CD4-positive, alpha-beta T cell treated with Interleukin-6 for 4 hours (primary cell): ENCODE data around the gene POU3F3.

ENCODE experiments used
- DNase-seq: peaks from one replicate; pipeline ENCODE4 v3.0.0-alpha.2; 2020; ENCODE audit warnings: mixed read lengths

The POU3F3 gene

DNA sequence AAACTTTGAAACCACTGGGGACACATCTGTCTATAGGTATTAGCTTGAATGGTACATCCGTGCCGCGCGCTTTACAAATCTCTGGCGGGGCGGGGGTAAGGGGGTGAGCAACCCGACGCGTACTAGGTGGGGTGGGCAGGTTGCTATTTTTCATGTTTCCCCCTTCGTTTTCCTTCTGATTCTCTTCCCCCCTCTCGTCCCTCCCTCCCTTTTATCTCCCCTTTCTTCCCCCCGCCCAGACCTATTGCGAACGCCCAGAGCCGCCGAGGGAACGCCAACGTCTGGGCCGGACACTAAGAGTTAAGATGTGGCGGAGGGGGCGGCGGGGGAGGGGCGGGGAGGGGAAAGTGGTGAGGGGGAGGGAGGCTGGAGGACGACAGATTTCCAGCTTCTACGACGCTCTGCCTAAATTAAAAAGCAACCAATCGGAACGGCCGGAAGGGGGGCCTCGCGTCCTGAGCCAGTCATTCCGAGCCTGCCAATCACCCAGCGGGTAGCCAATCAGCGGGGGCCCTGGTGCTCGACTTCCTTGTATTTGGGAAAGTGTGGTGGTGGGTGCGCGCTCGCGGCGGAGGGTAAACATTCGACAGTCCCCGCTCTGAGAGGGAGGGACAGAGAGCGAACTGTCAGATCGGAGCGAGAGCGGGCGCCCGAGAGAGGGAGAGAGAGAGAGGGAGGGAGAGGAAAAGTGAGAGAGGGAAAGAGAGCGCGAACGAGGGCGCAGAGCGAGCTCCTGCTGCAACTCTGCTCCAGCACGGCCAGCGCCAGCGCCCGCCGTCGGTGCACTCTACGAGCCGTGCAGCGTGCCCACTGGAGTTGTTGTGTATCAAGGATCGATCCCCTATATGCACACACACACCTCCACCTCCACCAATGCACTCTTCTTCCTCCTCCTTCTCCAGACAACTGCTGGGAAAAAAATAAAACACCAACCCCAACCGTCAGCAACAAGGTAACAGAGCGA is at the start of gene POU3F3:
TSS of gene POU3F3 (plus strand) at position 582 of the 964 bp plus-strand sequence. CDS start 1,396 bp downstream, outside the sequence.
- DNase-seq = peak; percentile 48

DNA sequence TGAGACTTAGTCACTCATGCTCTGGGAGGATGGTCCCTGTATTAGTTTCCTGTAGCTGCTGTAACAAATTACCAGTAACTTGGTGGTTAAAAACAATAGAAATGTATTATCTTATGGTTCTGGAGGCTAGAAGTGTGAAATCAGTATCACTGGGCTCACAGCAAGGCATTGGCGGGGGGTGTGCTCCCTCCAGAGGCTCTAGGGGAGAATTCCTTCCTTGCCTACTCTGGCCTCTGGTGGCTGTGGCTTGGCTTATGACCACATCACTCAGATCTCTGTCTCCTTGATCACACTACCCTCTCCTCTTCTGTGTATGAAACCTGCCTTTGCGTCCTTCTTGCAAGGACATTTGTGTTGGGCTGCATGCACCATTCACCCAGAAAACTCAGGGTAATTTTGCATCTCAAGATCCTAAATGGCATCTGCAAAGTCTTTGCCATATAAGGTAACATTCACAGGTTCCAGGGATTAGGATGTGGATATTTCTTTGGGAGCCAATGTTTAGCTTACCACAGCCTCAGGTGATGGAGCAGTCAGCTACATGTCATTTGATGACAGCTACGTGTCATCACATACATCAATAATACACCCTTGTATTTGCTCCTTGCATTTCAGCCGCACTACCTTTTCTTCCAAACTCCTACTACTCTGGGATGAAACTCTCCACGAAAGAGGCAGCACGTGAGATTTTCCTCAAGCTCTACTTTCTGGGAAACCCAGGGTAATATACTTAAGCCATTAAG is 49.6 kb upstream of the POU3F3 start:
- DNase-seq = no peak

DNA sequence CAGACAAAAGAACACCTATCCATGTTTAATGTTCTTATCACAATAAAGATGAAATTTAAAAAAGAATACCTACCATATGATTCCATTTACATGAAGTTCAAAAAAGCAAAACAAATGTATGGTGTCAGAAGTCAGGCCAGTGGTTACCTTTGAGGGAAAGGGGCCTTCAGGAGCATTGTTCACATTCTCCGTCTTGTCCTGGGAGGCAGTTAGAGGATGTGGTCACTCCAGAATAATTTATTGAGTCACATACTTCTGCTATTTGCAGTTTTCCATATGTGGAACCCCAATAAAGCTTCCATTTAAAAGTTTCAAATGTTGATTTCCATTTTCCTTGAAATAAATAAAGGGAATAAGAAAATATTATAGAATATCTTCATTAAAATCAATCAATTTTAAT is 41.6 kb upstream of the POU3F3 start:
- no peak for DNase-seq

DNA sequence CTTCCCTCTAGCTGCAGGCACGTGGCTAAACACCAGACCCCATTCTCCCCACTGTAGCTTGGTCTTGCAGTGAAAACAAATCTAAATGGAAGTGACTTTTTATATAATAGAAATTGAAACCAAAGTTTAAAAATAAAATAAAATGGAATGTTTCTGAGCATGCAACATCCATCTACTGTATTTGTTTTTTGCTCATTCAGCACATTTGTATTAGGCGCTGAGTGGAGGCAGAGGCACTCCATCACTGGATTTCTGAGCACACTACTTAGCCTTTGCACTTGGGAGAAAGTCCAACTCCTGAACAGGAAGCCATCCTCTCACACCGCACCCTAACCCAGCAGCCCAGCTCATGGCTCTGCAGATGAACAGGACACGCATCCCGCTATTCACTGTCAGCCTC is 37.8 kb upstream of the POU3F3 start:
- no peak for DNase-seq

DNA sequence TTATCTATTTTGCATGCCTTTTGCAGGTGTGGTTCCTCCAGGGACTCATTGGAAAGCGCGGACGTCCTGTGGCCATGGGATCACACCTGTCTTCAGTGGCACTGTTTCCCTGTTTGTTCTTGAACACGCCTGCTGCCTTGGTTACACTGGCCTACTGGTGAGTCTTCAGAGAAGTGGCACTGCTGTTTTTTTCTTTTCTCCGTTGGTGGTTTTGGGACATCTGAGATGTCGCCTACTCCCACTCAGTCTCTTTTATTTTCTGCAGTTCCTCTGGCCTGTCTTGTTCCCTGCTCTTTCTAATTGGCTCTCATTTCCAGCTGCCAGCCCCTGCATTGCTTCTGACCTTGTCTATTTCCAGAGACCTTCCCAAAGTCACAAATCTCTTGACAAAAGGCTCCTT is 35.7 kb upstream of the POU3F3 start:
- DNase-seq = no peak

DNA sequence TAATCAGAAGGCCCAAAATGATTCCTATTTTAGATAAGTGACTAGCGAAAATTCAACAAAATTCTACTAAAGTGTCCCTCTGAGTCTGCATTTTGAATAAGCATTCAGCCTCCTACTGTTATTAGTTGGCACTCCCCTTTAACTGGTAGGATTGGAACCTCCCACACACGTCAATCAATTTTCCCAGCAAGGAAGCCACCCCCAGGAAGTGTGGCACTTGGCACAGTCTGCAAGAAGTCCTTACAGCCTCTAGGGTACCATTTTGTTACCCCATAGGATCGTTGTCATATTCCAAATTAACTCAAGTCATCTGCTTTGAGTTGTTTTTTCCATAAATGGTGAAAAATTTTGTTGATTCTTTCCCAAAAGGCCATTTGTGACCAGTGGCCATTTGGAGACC is 33.8 kb upstream of the POU3F3 start:
- no peak for DNase-seq

DNA sequence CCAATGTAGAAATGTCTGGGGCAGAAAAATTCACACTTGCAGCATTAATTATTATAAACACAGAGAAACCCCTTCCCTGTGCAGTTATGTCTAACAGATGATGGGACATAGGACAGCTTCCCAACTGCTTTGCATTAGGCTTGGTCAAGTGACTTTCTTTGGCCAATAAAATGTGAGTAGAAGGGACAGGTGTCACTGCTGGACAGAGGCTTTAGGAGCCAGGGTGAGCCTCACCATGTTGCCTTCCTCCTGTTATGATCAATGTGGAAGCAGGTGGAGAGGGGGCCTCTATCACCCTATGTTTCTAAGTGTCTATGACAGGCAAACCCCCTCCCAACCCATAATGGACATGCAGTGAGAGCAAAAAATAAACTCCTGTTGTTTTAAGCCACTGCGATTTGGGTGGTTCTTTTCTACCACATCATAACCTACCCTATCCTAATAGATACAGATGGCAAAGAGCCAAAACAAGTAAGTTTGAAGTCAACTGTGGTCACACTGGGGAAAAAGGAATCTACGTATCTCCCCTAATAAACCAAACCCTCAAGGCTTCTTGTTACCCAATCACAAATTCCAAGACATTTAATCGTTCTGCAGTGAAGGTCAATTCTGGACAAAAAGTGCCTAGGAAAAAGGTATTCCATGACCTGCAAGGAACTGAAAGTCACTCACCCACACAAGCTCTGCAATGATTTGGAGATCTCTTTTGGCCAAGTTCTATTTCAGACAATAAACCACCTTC is 28.6 kb upstream of the POU3F3 start:
- no peak for DNase-seq

DNA sequence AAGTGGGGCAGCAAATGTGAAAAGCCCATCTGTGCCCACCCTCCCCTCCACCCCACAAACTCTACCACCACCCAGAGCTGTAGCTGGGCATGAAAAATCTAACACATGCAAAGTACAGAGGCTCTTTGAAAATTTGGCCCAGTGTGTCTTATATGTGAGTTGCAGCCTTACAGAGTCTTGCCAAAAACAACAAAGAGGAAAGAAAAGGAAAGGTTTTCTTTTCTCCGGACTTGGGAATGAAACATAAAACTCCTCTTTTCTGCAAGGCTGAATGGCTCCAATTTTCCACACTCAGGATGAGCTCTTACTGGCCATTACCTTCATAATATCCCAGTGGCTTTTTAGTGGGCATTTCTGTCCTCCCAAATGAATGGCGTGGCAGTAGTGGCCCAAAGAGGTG is 27.9 kb upstream of the POU3F3 start:
- no peak for DNase-seq

GRCh38 chr2:104831742-104832141 is 22.2 kb upstream of the POU3F3 start:
- DNase-seq = no peak

- DNase-seq = no peak
Measured at GRCh38 chr2:104834431-104835153, 19.3 kb upstream of the POU3F3 start.

GRCh38 chr2:104836265-104836664 is 17.6 kb upstream of the POU3F3 start:
- no peak for DNase-seq

GRCh38 chr2:104836841-104837240 is 17.1 kb upstream of the POU3F3 start:
- no peak for DNase-seq

DNA sequence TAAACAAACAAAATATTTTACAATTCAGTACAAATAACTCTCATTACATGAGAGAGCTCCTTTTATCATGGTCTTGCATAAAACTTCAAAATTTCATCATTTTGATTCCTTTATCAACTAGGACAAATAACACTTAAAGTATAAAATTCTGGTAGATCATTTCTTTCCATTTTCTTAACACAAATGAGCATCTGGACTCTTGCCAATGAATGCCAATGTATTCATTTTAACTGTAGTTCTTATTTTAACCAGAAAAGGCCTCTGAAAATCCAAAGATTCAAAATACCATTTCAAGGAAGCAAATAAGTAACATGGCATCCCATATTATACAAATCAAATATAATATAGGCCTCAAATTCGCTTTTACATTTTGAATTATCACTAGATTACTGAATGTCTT is 13.8 kb upstream of the POU3F3 start:
- no peak for DNase-seq

- DNase-seq = no peak
Measured at GRCh38 chr2:104840893-104841585, 12.9 kb upstream of the POU3F3 start.

DNA sequence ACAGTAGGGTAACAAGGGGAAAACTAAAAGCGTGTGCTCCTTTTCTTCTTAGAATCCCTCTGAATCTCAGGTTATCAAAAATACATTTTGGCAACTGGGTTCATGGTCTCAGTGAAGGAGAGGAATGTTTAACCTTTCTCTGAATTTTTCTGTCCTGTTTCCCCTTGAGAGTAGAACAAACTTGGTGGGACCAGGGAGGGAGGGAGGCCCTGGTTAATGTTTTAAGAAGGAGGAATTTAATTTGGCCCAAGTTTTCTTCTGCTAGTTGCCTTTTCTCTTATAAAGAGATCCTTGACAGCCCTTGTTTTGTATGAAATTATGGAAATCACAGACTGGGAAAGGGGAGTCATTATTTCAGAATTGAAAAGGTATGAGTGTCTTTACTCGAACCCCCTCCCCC is 12.2 kb upstream of the POU3F3 start:
- DNase-seq = no peak

- no peak for DNase-seq
Measured at GRCh38 chr2:104844807-104845551, 8.9 kb upstream of the POU3F3 start.

DNA sequence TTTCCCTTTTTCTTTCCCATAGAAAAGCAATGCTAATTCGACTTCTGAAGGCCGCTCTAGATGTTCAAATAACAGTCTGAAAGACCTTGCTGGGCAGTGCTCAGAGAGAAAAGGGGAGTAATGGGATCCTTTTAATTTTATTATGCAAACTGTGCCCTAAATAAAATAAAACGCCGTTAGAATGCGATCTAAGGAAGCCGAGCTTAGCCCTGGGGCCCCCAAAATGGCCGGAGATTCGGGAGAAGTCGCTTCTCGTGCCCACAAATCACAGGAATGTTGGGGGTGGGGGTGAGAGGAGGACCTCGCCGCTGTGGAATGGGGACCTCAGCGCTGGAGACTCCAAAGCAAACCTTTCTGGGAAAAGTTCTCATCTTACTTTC is 8.4 kb upstream of the POU3F3 start:
- no peak for DNase-seq

DNA sequence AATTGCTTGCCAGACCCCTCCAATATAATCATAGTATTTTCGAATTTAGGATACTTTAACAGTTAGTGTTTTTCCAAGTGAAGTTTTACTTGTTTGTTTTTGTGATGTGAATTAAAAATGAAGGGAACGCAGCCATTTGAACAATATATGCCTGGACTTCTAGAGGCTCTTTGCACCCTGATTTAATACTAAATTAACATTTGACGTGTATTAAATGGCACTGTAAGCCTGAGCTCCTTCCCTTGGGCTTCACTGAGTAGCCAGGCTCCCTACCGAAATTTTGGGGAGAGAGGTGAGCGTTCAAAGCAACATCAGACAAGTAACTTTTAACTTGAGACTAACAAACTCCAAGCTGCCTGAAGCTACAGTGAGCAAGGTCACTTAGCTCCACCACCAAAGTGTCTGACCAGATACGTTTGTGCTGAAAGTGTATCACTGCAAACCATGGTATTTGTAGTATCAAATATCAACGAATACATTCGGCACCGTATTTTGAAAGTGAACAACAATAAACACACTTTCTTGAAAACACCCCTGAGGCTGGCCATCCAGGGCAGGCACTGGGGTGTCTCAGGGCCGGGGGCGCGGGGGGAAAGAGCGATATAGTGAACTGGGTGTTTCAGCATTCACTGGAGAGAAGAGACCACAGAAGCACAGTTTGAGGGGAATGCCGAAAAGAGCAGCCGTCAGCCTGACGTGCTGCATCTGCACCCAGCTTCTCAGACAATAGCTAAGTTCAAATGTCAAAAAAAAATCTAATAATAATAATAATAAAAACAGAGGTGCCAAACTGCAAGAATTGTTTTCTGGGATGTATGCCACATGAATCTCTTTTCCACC is 7.7 kb upstream of the POU3F3 start:
- no peak for DNase-seq

- no peak for DNase-seq
Measured at GRCh38 chr2:104846786-104847585, 6.9 kb upstream of the POU3F3 start.
